HEK293 (cell line): Measurements from ENCODE around the gene EXOSC6.
A peak's percentile ranks its signal among the peaks of the same experiment; 100 is the strongest.
"Not testable (repeated sequence)": the region's sequence is repeated elsewhere in the genome, so short reads cannot be mapped to it uniquely, and the experiment has no call there.

Experiments
- CTCF ChIA-PET: fragments of 350-600 bp; formaldehyde crosslinking; extraction: SDS; loops from one replicate; lab custom pipeline; 2021; ENCODE audit warnings: antibody characterized with exemption; lab: Yijun Ruan, JAX
- POLR2A ChIA-PET: fragments of 300-600 bp; formaldehyde crosslinking; extraction: SDS; loops from one replicate; lab custom pipeline; 2020; ENCODE audit warnings: antibody characterized with exemption, inconsistent platforms; lab: Yijun Ruan, JAX
- H3K27ac ChIP-seq: fragments of 200-500 bp; sonication (Bioruptor generic); 2 replicates; pipeline ENCODE4 v1.5.1; 2014; ENCODE audit warnings: low read depth, low read length, control low read depth, inconsistent platforms; ENCODE audit errors: extremely low read depth
- H3K36me3 ChIP-seq, 2 experiments: fragments of 200-500 bp in 1 of 2; sonication (Bioruptor generic) in 1 of 2; 1 replicate in 1 of 2; 2 replicates in 1 of 2; pipeline ENCODE4 v1.5.1; 2014 to 2017; ENCODE audit warnings: inconsistent platforms in 2 of 2, low read length in 2 of 2; ENCODE audit not compliant: control insufficient read depth in 2 of 2, insufficient read depth in 1 of 2
- H3K4me1 ChIP-seq: fragments of 200-500 bp; sonication (Bioruptor generic); 2 replicates; pipeline ENCODE4 v1.5.1; 2014; ENCODE audit warnings: mild to moderate bottlenecking, low read length, inconsistent platforms; ENCODE audit not compliant: control insufficient read depth, insufficient read depth
- H3K4me3 ChIP-seq: 2 replicates; pipeline ENCODE4 v1.5.1; 2011; ENCODE audit warnings: low read depth, mild to moderate bottlenecking, control low read depth, low read length, moderate library complexity
- H3K9me3 ChIP-seq: fragments of 200-500 bp; sonication (Bioruptor generic); 2 replicates; pipeline ENCODE4 v1.5.1; 2014; ENCODE audit warnings: low read depth, low read length, inconsistent platforms; ENCODE audit not compliant: control insufficient read depth, insufficient read depth
- CTCF ChIP-seq: fragments of 450-650 bp; formaldehyde crosslinking; IDR thresholded peaks from 2 replicates; pipeline ENCODE4 v1.5.1; 2016; ENCODE audit warnings: missing biosample characterization, missing genetic modification characterization
- GLIS1 ChIP-seq: fragments of 450-650 bp; formaldehyde crosslinking; IDR thresholded peaks from 2 replicates; pipeline ENCODE4 v1.5.1; 2016; ENCODE audit warnings: missing biosample characterization, missing genetic modification characterization
- ZBTB17 ChIP-seq: fragments of 450-650 bp; formaldehyde crosslinking; IDR thresholded peaks from 2 replicates; pipeline ENCODE4 v1.5.1; 2016; ENCODE audit warnings: missing biosample characterization, missing genetic modification characterization
- ZIC2 ChIP-seq: fragments of 450-650 bp; formaldehyde crosslinking; IDR thresholded peaks from 2 replicates; pipeline ENCODE4 v1.5.1; 2016; ENCODE audit warnings: missing biosample characterization, missing genetic modification characterization
- ZNF121 ChIP-seq: fragments of 450-650 bp; formaldehyde crosslinking; IDR thresholded peaks from 2 replicates; pipeline ENCODE4 v1.5.1; 2016; ENCODE audit warnings: missing biosample characterization, missing genetic modification characterization
- ZNF280C ChIP-seq: fragments of 450-650 bp; formaldehyde crosslinking; IDR thresholded peaks from 2 replicates; pipeline ENCODE4 v1.5.1; 2016; ENCODE audit warnings: missing biosample characterization, missing genetic modification characterization
- ZNF366 ChIP-seq: fragments of 450-650 bp; formaldehyde crosslinking; conservative IDR thresholded peaks from 2 replicates; pipeline ENCODE4 v1.5.1; 2016; ENCODE audit warnings: missing biosample characterization, missing genetic modification characterization
- ZNF549 ChIP-seq: fragments of 450-650 bp; IDR thresholded peaks from 2 replicates; pipeline ENCODE4 v1.5.1; 2018; ENCODE audit warnings: missing biosample characterization, missing genetic modification characterization, mild to moderate bottlenecking, inconsistent platforms, moderate library complexity
- ZNF561 ChIP-seq: fragments of 450-650 bp; IDR thresholded peaks from 2 replicates; pipeline ENCODE4 v1.5.1; 2018; ENCODE audit warnings: missing biosample characterization, missing genetic modification characterization, borderline replicate concordance
- ZNF660 ChIP-seq: fragments of 450-650 bp; IDR thresholded peaks from 2 replicates; pipeline ENCODE4 v1.5.1; 2018; ENCODE audit warnings: missing biosample characterization, mild to moderate bottlenecking, missing genetic modification characterization
- ZNF837 ChIP-seq: fragments of 450-650 bp; formaldehyde crosslinking; IDR thresholded peaks from 2 replicates; pipeline ENCODE4 v1.5.1; 2016; ENCODE audit warnings: missing biosample characterization, missing genetic modification characterization
- ZXDB ChIP-seq: fragments of 450-650 bp; formaldehyde crosslinking; IDR thresholded peaks from 2 replicates; pipeline ENCODE4 v1.5.1; 2016; ENCODE audit warnings: missing biosample characterization, missing genetic modification characterization

Gene EXOSC6

GRCh38 chr16:70250748-70251628 lies 752 bp downstream of the EXOSC6 start (continued):
- TF ChIP-seq ZNF280C (no peak), ZBTB17 (tag by site-specific recombination) (peak; percentile 16; the same call in 1 of the 2 replicates), CTCF (tag by site-specific recombination) (peak; percentile 37; the same call in 1 of the 2 replicates), ZNF837 (tag by site-specific recombination) (peak; percentile 72; the same call in 1 of the 2 replicates), GLIS1 (tag by site-specific recombination) (peak; percentile 34; the same call in 1 of the 2 replicates), ZNF366 (tag by site-specific recombination) (no peak), ZXDB (tag by site-specific recombination) (peak; percentile 68), ZIC2 (tag by site-specific recombination) (no peak), ZNF660 (tag by site-specific recombination) (0 out of 2 replicates have a peak, but pooled peaks have one; percentile 52), ZNF549 (tag by site-specific recombination) (no peak), ZNF561 (tag by site-specific recombination) (peak; percentile 62; the same call in 1 of the 2 replicates)
- TF ChIP-seq, all 188 proteins: peak for 16

- H3K9me3 ChIP-seq, CTCF ChIA-PET, H3K27ac ChIP-seq, H3K4me1 ChIP-seq: not testable (repeated sequence)
- POLR2A ChIA-PET: interaction anchor here (0.6 kb wide), 1 partner anchor 44 kb away, joined by 3 read pairs; no protein-coding TSS in a partner anchor
- peaks cover 7 to 38% of the 10 kb centered on the region in 2 experiments; a peak in 2 of 3 replicates for H3K36me3 ChIP-seq
- peak; percentile 88 for TF ChIP-seq ZNF121
- peak overlapping the region; percentile 41 for H3K4me3 ChIP-seq
Measured at GRCh38 chr16:70249697-70250096, 2.0 kb downstream of the EXOSC6 start.

GRCh38 chr16:70238773-70239172 lies 13.0 kb downstream of the EXOSC6 start:
- POLR2A ChIA-PET, H3K9me3 ChIP-seq, CTCF ChIA-PET, H3K4me1 ChIP-seq, H3K4me3 ChIP-seq, H3K27ac ChIP-seq: not testable (repeated sequence)
- peaks cover 1 to 10% of the 10 kb centered on the region in 2 experiments; a peak in 2 of 3 replicates for H3K36me3 ChIP-seq

GRCh38 chr16:70231831-70232230 lies 19.9 kb downstream of the EXOSC6 start:
- POLR2A ChIA-PET, H3K27ac ChIP-seq, H3K4me3 ChIP-seq, H3K4me1 ChIP-seq, H3K9me3 ChIP-seq, CTCF ChIA-PET: not testable (repeated sequence)
- peaks cover 3 to 33% of the 10 kb centered on the region in 2 experiments; a peak in 2 of 3 replicates for H3K36me3 ChIP-seq
